Tibial nerve (tissue), 4 donors: ENCODE measurements around the gene NANP.

Experiments used
- EP300 ChIP-seq, 2 donors: sonication (generic); formaldehyde crosslinking; IDR thresholded peaks; one replicate each; pipeline ENCODE4 v1.6.1; 2017; ENCODE audit warnings: antibody characterized with exemption in 2 of 2, mild to moderate bottlenecking in 1 of 2
- TF ChIP-seq, protein P1 (sequence below), 5 experiments: fragments of 200-600 bp in 3 of 5; fragments of 450-650 bp in 2 of 5; sonication (generic) in 3 of 5; IDR thresholded peaks; one replicate each; pipeline ENCODE4 v1.5.1; 2016 to 2019; ENCODE audit warnings: antibody characterized with exemption in 5 of 5, mild to moderate bottlenecking in 3 of 5, moderate library complexity in 2 of 5

DNA sequence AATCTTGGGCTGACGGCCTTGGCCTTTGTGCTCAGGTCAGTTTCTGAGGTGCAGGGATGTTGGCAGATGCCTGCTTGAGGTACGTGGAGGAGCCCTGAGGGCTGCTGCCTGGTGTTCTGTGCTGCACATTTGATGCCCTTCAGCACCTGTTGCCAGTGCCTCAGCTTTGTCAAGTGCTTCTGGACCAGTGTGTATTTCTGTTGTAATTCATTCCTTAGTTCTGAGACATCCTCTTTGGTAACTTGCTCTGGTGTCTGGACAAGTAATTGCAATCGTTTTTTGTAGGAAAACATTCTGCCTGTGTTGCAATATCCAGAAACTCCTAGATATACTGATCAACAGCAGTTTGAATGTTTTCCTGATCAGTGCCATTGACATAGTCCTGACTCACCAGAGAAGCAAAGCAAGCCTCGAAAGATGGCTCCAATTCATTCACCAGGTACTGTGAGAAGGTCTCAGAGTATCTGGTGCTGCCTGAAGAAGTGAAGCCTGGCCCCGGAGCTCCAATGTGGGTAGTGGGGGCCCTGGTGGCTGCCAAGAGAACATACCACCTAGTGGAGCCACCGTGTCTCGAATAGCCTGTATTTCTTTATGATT lies 46.1 kb upstream of the NANP start:
- TF ChIP-seq, protein P1, sequence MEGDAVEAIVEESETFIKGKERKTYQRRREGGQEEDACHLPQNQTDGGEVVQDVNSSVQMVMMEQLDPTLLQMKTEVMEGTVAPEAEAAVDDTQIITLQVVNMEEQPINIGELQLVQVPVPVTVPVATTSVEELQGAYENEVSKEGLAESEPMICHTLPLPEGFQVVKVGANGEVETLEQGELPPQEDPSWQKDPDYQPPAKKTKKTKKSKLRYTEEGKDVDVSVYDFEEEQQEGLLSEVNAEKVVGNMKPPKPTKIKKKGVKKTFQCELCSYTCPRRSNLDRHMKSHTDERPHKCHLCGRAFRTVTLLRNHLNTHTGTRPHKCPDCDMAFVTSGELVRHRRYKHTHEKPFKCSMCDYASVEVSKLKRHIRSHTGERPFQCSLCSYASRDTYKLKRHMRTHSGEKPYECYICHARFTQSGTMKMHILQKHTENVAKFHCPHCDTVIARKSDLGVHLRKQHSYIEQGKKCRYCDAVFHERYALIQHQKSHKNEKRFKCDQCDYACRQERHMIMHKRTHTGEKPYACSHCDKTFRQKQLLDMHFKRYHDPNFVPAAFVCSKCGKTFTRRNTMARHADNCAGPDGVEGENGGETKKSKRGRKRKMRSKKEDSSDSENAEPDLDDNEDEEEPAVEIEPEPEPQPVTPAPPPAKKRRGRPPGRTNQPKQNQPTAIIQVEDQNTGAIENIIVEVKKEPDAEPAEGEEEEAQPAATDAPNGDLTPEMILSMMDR (IDR thresholded peaks at IDR 0.05) = no peak
- TF ChIP-seq EP300 (IDR thresholded peaks at IDR 0.05) = no peak
